GM23248 (cell line): Measurements from ENCODE around the gene VEGFC.

ENCODE experiments used
- EZH2 ChIP-seq: fragments of 200-600 bp; sonication (generic); IDR thresholded peaks from 2 replicates; pipeline ENCODE4 v1.6.1; 2018; ENCODE audit warnings: antibody characterized with exemption, mild to moderate bottlenecking; ENCODE audit not compliant: insufficient read depth, poor library complexity, severe bottlenecking
- EZH2phosphoT487 ChIP-seq: fragments of 200-600 bp; sonication (generic); IDR thresholded peaks from 2 replicates; pipeline ENCODE4 v1.6.1; 2018; ENCODE audit warnings: antibody characterized with exemption, moderate library complexity, mild to moderate bottlenecking, low read depth; ENCODE audit not compliant: insufficient read depth

DNA sequence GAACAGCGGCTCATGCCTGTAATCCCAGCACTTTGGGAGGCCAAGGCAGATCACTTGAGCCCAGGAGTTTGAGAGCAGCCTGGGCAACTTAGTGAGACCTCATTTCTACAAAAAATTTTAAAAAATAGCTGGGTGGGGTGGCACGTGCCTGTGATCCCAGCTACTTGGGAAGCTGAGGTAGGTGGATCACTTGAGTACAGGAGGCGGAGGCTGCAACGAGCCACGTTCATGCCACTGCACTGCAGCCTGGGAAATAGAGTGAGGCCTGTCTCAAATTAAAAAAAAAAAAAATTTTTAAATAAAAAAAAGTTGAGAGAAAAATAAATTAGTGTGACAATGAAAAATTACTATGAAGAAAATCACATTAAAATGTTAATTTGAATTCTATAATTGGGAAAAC lies 10.5 kb downstream of the VEGFC start:
- TF ChIP-seq EZH2 (no peak), EZH2phosphoT487 (no peak)
